Esophagus (tissue), 2 donors: Measurements from ENCODE around the gene BCAS3. TPM values are rescaled to one million over a fixed set of nuclear protein-coding genes. Genes with fewer than 3 reads are reported as not detected.
"Not testable (repeated sequence)": the region's sequence is repeated elsewhere in the genome, so short reads cannot be mapped to it uniquely, and the experiment has no call there.

Experiments
- H3K27ac ChIP-seq, 2 donors: one replicate each; pipeline ENCODE4 v1.5.1; 2013; ENCODE audit warnings: low read depth in 2 of 2, mild to moderate bottlenecking in 2 of 2, inconsistent platforms in 1 of 2, low read length in 1 of 2, moderate library complexity in 1 of 2
- H3K27me3 ChIP-seq, 2 donors: one replicate each; pipeline ENCODE4 v1.6.1; 2013; ENCODE audit warnings: low read length in 2 of 2, control low read depth in 1 of 2, mild to moderate bottlenecking in 1 of 2; ENCODE audit not compliant: insufficient read depth in 2 of 2, control insufficient read depth in 1 of 2
- H3K36me3 ChIP-seq, 2 donors: one replicate each; pipeline ENCODE4 v1.6.1; 2013; ENCODE audit warnings: low read length in 1 of 2; ENCODE audit not compliant: control insufficient read depth in 2 of 2, insufficient read depth in 2 of 2
- H3K4me1 ChIP-seq, 2 donors: one replicate each; pipeline ENCODE4 v1.6.1; 2013; ENCODE audit warnings: low read length in 1 of 2; ENCODE audit not compliant: control insufficient read depth in 2 of 2, insufficient read depth in 2 of 2
- H3K4me3 ChIP-seq, 2 donors: one replicate each; pipeline ENCODE4 v1.5.1; 2013; ENCODE audit warnings: low read length in 2 of 2, mild to moderate bottlenecking in 2 of 2, low read depth in 1 of 2, moderate library complexity in 1 of 2
- H3K9me3 ChIP-seq, 2 donors: one replicate each; pipeline ENCODE4 v1.6.1; 2013; ENCODE audit warnings: mild to moderate bottlenecking in 2 of 2, low read depth in 1 of 2, low read length in 1 of 2, moderate library complexity in 1 of 2; ENCODE audit not compliant: control insufficient read depth in 2 of 2, insufficient read depth in 1 of 2
- WGBS, 2 donors: extraction: QIAGEN DNeasy Blood & Tissue Kit; methylation state at CpG; one replicate each; pipeline ENCODE4 v1.1.7; 2013; 5-methylcytosine and 5-hydroxymethylcytosine counted together
- polyA plus RNA-seq, 2 donors: library from polyadenylated mRNA; stranded (reverse); fragments of 200-250 nt; gene quantifications; one replicate each; pipeline ENCODE4 v1.2.3, GENCODE V29; 2013
- donor health status: healthy with polysubstance abuse.
- donor health status: Bipolar disorder and iron deficiency.

Gene BCAS3
- polyA plus RNA-seq, 2 donors = 4.7 to 6.6 TPM

DNA sequence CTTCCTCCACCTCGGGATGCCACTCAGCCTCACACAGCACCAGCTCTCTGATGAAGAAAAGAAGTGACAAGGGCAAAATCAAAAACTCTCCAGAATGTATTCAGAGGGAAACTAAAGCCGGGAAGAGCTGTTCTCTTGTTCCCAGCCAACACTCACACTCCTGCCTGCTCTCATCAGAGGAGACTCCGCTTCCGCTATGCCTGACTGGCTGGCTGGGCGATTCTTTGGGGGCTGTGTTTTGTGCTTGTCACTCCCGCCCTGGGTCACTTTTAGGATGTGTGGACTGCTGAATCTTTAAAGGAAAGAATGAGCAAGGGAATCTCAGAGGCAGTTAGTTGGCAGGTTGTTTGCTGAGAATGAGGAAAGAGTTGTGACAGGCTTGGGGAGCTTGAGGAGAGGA is 667.4 kb downstream of the BCAS3 start:
- WGBS, 2 donors = 90 to 96% methylated on average over 6 of the region's 6 CpGs
- no peaks in the 10 kb centered on the region for H3K27me3 ChIP-seq
- H3K27ac ChIP-seq = no peak overlapping the region
- H3K9me3 ChIP-seq = no peaks in the 10 kb centered on the region
- H3K36me3 ChIP-seq = no peaks in the 10 kb centered on the region
- no peak overlapping the region for H3K4me3 ChIP-seq
- H3K4me1 ChIP-seq = no peaks in the 10 kb centered on the region

DNA sequence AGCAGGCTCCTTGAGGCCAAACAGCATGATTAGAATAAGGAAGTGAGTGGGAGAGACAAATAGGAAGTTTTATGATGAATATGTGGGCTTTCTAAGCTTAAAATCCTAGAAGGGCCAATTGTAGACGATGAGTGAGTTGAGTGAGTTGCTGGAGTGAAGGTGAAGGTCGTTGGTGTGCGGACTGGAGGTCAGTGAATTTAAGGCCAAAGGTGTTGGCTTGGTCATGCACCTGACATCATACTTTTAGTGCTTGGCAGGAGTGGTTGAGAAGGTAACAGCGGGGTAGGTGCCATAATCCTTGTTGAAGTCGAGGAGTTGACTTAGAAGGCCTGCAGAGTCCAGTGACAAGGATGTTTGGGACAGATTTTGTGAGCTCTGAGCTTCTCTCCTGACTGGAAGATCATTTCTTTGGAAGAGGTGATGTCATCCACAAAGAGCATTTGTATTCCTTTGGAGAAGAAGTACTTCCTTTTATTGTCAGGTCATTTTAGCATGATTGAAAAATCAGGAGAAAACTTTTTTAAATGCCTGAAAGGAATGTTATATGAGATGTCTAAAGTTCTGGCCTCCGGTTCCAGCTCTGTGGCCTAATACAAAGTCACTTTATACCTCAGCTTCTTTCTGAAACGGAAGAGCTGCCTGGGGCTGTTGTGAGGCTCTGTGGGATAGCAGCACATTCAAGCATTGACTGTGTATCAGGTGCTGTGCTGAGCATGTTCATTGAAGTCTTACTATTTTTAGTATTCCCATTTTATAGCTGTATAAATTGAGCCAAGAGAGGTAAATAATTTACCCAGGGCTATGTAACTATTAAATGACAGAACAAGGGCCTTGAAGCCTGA is 668.4 kb downstream of the BCAS3 start:
- H3K4me1 ChIP-seq = no peaks in the 10 kb centered on the region
- no peak overlapping the region for H3K27ac ChIP-seq

DNA sequence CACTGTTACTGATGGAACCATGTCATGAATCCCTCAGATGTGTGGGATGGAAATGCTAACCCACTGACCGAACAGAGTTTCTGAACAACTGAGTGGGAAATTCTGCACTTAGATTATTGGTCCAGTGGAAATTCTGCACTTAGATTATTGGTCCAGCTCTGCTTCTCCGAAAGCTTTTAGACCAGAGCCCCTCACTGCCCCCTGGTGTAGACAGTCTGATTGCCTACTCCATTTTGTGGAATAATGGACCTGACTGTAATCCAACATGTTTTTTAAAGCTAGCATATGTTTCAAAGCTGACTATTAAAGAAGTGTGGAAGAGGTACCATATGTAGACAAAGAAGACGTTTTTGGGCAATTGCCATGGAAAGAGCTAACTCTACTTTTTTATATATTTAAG is 671.7 kb downstream of the BCAS3 start:
- H3K9me3 ChIP-seq = no peaks in the 10 kb centered on the region
- H3K36me3 ChIP-seq = no peaks in the 10 kb centered on the region
- no peak overlapping the region for H3K27ac ChIP-seq
- H3K27me3 ChIP-seq = no peaks in the 10 kb centered on the region
- no peak overlapping the region for H3K4me3 ChIP-seq
- WGBS, 2 donors = 87 to 89% methylated on average over 3 of the region's 3 CpGs
- peaks cover 2 to 11% of the 10 kb centered on the region in 2 donors for H3K4me1 ChIP-seq

More for the DNA sequence above, 668.4 kb downstream of the BCAS3 start:
- Histone ChIP-seq H3K9me3 (no peaks in the 10 kb centered on the region), H3K27me3 (no peaks in the 10 kb centered on the region), H3K36me3 (no peaks in the 10 kb centered on the region), H3K4me3 (no peak overlapping the region)
- WGBS, 2 donors = 89 to 94% methylated on average over 7 of the region's 7 CpGs

DNA sequence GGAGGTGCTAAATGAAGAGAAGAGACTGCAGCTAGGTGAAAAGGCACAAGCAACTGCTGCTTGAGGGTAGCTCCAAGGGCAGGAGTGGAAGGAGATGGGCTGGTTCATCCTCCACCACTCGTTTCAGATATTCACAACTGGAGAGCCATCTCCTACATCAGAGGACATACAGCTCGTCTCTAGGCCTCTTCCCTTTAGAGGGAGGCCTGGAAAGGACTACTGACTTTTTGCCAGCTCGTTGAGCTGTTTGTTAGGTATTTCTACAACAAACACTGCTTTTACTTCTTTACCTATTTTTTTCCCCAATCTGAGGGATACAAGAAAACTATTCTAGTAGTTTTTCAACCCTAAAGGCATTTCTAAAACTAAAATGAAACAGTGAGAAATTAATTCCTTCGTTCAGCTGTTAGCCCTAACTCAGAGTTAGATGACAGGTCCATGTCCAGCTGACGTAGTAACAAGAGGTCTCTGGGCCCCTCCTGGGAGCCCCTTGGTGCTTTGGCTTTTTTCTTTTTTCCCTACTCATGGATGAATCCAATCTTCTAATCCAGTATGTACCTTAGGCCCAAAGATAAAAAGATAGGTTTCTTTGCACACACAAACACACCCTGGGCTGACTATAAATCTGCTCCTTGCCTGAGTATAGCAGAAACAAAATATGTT is 674.2 kb downstream of the BCAS3 start:
- H3K27ac ChIP-seq = no peak overlapping the region
- H3K4me1 ChIP-seq = peaks cover 5 to 11% of the 10 kb centered on the region in 2 donors
- H3K4me3 ChIP-seq = no peak overlapping the region
- H3K27me3 ChIP-seq = no peaks in the 10 kb centered on the region
- no peaks in the 10 kb centered on the region for H3K36me3 ChIP-seq
- no peaks in the 10 kb centered on the region for H3K9me3 ChIP-seq
- 82 to 85% methylated on average over 5 of the region's 5 CpGs for WGBS, 2 donors

GRCh38 chr17:61352408-61352770 is 674.7 kb downstream of the BCAS3 start:
- 76 to 83% methylated on average over 7 of the region's 7 CpGs for WGBS, 2 donors
- no peaks in the 10 kb centered on the region for H3K9me3 ChIP-seq
- no peak overlapping the region for H3K4me3 ChIP-seq
- H3K27ac ChIP-seq = no peak overlapping the region
- no peaks in the 10 kb centered on the region for H3K27me3 ChIP-seq
- peaks cover 5 to 11% of the 10 kb centered on the region in 2 donors for H3K4me1 ChIP-seq
- H3K36me3 ChIP-seq = no peaks in the 10 kb centered on the region

- Histone ChIP-seq H3K9me3 (no peaks in the 10 kb centered on the region), H3K36me3 (no peaks in the 10 kb centered on the region), H3K4me3 (no peak overlapping the region), H3K27ac (no peak overlapping the region), H3K27me3 (no peaks in the 10 kb centered on the region), H3K4me1 (peaks cover 5 to 11% of the 10 kb centered on the region in 2 donors)
- 81 to 85% methylated on average over 12 of the region's 12 CpGs for WGBS, 2 donors
Measured at GRCh38 chr17:61352781-61353491, 675.3 kb downstream of the BCAS3 start.

GRCh38 chr17:61353615-61354014 is 676.0 kb downstream of the BCAS3 start:
- 59 to 82% methylated on average over 12 of the region's 12 CpGs for WGBS, 2 donors
- Histone ChIP-seq H3K36me3 (no peaks in the 10 kb centered on the region), H3K27ac (peak overlapping the region; percentile 20 to 37), H3K4me1 (peaks cover 5 to 11% of the 10 kb centered on the region in 2 donors), H3K9me3 (no peaks in the 10 kb centered on the region), H3K4me3 (no peak overlapping the region), H3K27me3 (no peaks in the 10 kb centered on the region)

- no peaks in the 10 kb centered on the region for H3K27me3 ChIP-seq
- H3K36me3 ChIP-seq = no peaks in the 10 kb centered on the region
- no peak overlapping the region for H3K27ac ChIP-seq
- peaks cover 5 to 11% of the 10 kb centered on the region in 2 donors for H3K4me1 ChIP-seq
- H3K4me3 ChIP-seq = no peak overlapping the region
- WGBS, 2 donors = 86 to 87% methylated on average over 10 of the region's 10 CpGs
- no peaks in the 10 kb centered on the region for H3K9me3 ChIP-seq
Measured at GRCh38 chr17:61354895-61355874, 677.5 kb downstream of the BCAS3 start.

- WGBS, 2 donors = 63 to 64% methylated on average over 3 of the region's 3 CpGs
- not testable (repeated sequence) for H3K36me3 ChIP-seq, H3K9me3 ChIP-seq, H3K4me3 ChIP-seq, H3K27me3 ChIP-seq
- Histone ChIP-seq H3K27ac (peak overlapping the region in 1 of 2 donors; percentile 15), H3K4me1 (peaks cover 5 to 11% of the 10 kb centered on the region in 2 donors)
Measured at GRCh38 chr17:61357061-61357460, 679.4 kb downstream of the BCAS3 start.
